CD4-positive, alpha-beta T cell treated with Interleukin-15 for 1 hour (primary cell): Measurements from ENCODE around the gene YJU2.
"Not testable (repeated sequence)": the region's sequence is repeated elsewhere in the genome, so short reads cannot be mapped to it uniquely, and the experiment has no call there.

Source experiments
- DNase-seq: peaks from one replicate; pipeline ENCODE4 v3.0.0-alpha.2; 2020

Gene YJU2

GRCh38 chr19:4268816-4269430, 22.0 kb downstream of the YJU2 start:
- DNase-seq: no peak

- DNase-seq: no peak
Observed at GRCh38 chr19:4272894-4273293, 26.0 kb downstream of the YJU2 start.

- not testable (repeated sequence) for DNase-seq
Observed at GRCh38 chr19:4274321-4274686, 27.4 kb downstream of the YJU2 start.

- no peak for DNase-seq
Observed at GRCh38 chr19:4277191-4277696, 30.4 kb downstream of the YJU2 start.

GRCh38 chr19:4278010-4278409, 31.1 kb downstream of the YJU2 start:
- no peak for DNase-seq

- no peak for DNase-seq
Observed at GRCh38 chr19:4278419-4279266, 31.8 kb downstream of the YJU2 start, which contains the start of gene SHD. TSS of gene SHD (plus strand) at chr19:4279266. CDS start at chr19:4280064, 798 bp downstream.

- no peak for DNase-seq
Observed at GRCh38 chr19:4279267-4279529, 32.3 kb downstream of the YJU2 start.

GRCh38 chr19:4279530-4280422, 32.9 kb downstream of the YJU2 start:
- DNase-seq: no peak

GRCh38 chr19:4284176-4284958, 37.5 kb downstream of the YJU2 start:
- DNase-seq: no peak

GRCh38 chr19:4284974-4285373, 38.1 kb downstream of the YJU2 start:
- DNase-seq: no peak

- not testable (repeated sequence) for DNase-seq
Observed at GRCh38 chr19:4286141-4286540, 39.3 kb downstream of the YJU2 start.

- no peak for DNase-seq
Observed at GRCh38 chr19:4288091-4288777, 41.4 kb downstream of the YJU2 start.

- DNase-seq: no peak
Observed at GRCh38 chr19:4291184-4291732, 44.4 kb downstream of the YJU2 start.

- DNase-seq: no peak
Observed at GRCh38 chr19:4292515-4292914, 45.6 kb downstream of the YJU2 start.

- DNase-seq: no peak
Observed at GRCh38 chr19:4294389-4294788, 47.5 kb downstream of the YJU2 start.

- DNase-seq: no peak
Observed at GRCh38 chr19:4295972-4296771, 49.3 kb downstream of the YJU2 start.

- DNase-seq: no peak
Observed at GRCh38 chr19:4297901-4298809, 51.3 kb downstream of the YJU2 start.

- DNase-seq: no peak
Observed at GRCh38 chr19:4298810-4299550, 52.1 kb downstream of the YJU2 start.

GRCh38 chr19:4300589-4300988, 53.7 kb downstream of the YJU2 start:
- no peak for DNase-seq
